Thyroid gland (tissue), 4 donors: ENCODE data around the gene PPP2CA. TPM values are rescaled to one million over a fixed set of nuclear protein-coding genes. Genes with fewer than 3 reads are reported as not detected.

Experiments used
- DNase-seq, 2 donors: peaks; one replicate each; pipeline ENCODE4 v3.0.0-alpha.2; 2019
- H3K27ac ChIP-seq, 3 donors: fragments of 200-600 bp; sonication (generic); 1 replicate in 2 of 3; 2 replicates in 1 of 3; pipeline ENCODE4 v1.5.1; 2016 to 2019; ENCODE audit warnings: mild to moderate bottlenecking in 1 of 3, moderate library complexity in 1 of 3
- H3K27me3 ChIP-seq: fragments of 200-600 bp; sonication (generic); one replicate; pipeline ENCODE4 v1.5.1; 2019
- H3K36me3 ChIP-seq, 2 donors: fragments of 200-600 bp; sonication (generic); one replicate each; pipeline ENCODE4 v1.5.1; 2016 to 2019
- H3K4me1 ChIP-seq, 2 donors: fragments of 200-600 bp; sonication (generic); one replicate each; pipeline ENCODE4 v1.5.1; 2017 to 2019
- H3K4me3 ChIP-seq, 3 donors: fragments of 200-600 bp; sonication (generic); replicated peaks in 1 of 3; 1 replicate in 2 of 3; 2 replicates in 1 of 3; pipeline ENCODE4 v1.5.1; 2016; ENCODE audit warnings: mild to moderate bottlenecking in 1 of 3
- H3K9me3 ChIP-seq: fragments of 200-600 bp; sonication (generic); one replicate; pipeline ENCODE4 v1.5.1; 2017
- POLR2A ChIP-seq, 2 donors: fragments of 450-650 bp; IDR thresholded peaks; one replicate each; pipeline ENCODE4 v1.6.1; 2017; ENCODE audit warnings: antibody characterized with exemption in 2 of 2, mild to moderate bottlenecking in 2 of 2, moderate library complexity in 1 of 2
- WGBS, 2 donors: methylation state at CpG; one replicate each; pipeline ENCODE4 v1.1.5; 2017; 5-methylcytosine and 5-hydroxymethylcytosine counted together
- intact Hi-C: fragments of 100-400 bp; cut with DNase I; formaldehyde crosslinking; loops from one replicate; pipeline ENCODE4 v1.15.1; 2023
- total RNA-seq, 4 donors: library from RNA; depleted of rRNA; stranded (reverse); fragments of >200 nt; gene quantifications; one replicate each; pipeline ENCODE4 v1.2.3, GENCODE V29; 2016
- TF ChIP-seq, protein P1 (sequence below), 6 experiments: fragments of 200-600 bp in 3 of 6; fragments of 450-650 bp in 3 of 6; sonication (generic) in 3 of 6; IDR thresholded peaks; one replicate each; pipeline ENCODE4 v1.5.1; 2016 to 2019; ENCODE audit warnings: antibody characterized with exemption in 6 of 6, mild to moderate bottlenecking in 2 of 6, inconsistent platforms in 1 of 6, moderate library complexity in 1 of 6

The PPP2CA gene
- total RNA-seq, 4 donors from 2014 or later = 78.2 to 220 (median 174) TPM

DNA sequence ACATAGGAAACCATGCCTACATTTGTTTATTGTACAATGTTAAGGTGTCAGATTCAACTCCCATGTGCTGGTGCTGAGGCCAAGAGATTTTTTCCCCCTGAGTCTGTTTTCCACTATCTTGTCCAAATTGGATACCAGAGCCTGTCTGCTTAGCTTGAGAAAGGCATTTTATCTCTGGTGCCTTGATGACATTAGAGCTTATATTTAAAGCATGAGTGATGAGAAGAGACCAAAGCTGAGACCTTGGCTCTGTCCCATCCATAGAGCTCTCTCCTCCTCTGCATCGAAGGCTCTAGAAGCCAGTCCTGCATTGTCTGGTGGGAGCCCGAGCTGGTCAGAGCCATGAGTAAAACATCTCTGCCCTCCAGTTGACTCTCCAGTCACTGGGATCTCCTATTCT, 10.4 kb upstream of the PPP2CA start:
- H3K4me3 ChIP-seq = no peak overlapping the region
- intact Hi-C loops = no loop called here
- H3K9me3 ChIP-seq = no peaks in the 10 kb centered on the region
- H3K36me3 ChIP-seq = no peaks in the 10 kb centered on the region
- no peak for DNase-seq
- H3K27me3 ChIP-seq = no peaks in the 10 kb centered on the region
- WGBS, 2 donors = 44 to 70% methylated on average over 2 of the region's 2 CpGs
- H3K4me1 ChIP-seq = peaks cover 0 to 11% of the 10 kb centered on the region in 2 donors
- no peak overlapping the region for H3K27ac ChIP-seq
- TF ChIP-seq POLR2A (IDR thresholded peaks at IDR 0.05) = no peak
- TF ChIP-seq, protein P1, sequence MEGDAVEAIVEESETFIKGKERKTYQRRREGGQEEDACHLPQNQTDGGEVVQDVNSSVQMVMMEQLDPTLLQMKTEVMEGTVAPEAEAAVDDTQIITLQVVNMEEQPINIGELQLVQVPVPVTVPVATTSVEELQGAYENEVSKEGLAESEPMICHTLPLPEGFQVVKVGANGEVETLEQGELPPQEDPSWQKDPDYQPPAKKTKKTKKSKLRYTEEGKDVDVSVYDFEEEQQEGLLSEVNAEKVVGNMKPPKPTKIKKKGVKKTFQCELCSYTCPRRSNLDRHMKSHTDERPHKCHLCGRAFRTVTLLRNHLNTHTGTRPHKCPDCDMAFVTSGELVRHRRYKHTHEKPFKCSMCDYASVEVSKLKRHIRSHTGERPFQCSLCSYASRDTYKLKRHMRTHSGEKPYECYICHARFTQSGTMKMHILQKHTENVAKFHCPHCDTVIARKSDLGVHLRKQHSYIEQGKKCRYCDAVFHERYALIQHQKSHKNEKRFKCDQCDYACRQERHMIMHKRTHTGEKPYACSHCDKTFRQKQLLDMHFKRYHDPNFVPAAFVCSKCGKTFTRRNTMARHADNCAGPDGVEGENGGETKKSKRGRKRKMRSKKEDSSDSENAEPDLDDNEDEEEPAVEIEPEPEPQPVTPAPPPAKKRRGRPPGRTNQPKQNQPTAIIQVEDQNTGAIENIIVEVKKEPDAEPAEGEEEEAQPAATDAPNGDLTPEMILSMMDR (IDR thresholded peaks at IDR 0.05) = no peak

DNA sequence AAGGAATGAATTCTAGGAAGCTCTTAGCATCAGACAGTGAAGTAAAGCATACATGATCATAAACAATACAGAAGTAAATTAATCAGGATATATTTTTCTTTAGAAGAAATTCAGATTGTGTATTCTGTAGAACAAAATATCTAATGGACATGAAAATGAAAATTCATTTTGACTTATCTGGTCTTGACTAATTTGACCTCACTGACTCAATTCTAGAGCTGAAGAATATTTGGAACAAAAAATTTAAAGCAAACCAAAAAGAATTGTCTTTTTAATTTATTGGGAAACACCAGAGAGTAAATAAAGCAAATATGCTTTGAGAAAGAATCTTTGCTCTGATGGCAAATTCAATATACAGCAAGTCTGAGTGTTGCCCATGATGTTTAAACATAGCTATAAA, 2.8 kb upstream of the PPP2CA start:
- no peaks in the 10 kb centered on the region for H3K36me3 ChIP-seq
- no peak overlapping the region for H3K4me3 ChIP-seq
- no peak overlapping the region for H3K27ac ChIP-seq
- no peak for TF ChIP-seq POLR2A (IDR thresholded peaks at IDR 0.05)
- TF ChIP-seq, protein P1 (IDR thresholded peaks at IDR 0.05) = no peak
- intact Hi-C loops = loop anchor here (5.0 kb wide), 1 partner anchor 51 kb away; the partner anchor contains the start of gene SKP1
- H3K27me3 ChIP-seq = no peaks in the 10 kb centered on the region
- no peaks in the 10 kb centered on the region for H3K9me3 ChIP-seq
- no peak for DNase-seq
- H3K4me1 ChIP-seq = peaks cover 7 to 14% of the 10 kb centered on the region in 2 donors

DNA sequence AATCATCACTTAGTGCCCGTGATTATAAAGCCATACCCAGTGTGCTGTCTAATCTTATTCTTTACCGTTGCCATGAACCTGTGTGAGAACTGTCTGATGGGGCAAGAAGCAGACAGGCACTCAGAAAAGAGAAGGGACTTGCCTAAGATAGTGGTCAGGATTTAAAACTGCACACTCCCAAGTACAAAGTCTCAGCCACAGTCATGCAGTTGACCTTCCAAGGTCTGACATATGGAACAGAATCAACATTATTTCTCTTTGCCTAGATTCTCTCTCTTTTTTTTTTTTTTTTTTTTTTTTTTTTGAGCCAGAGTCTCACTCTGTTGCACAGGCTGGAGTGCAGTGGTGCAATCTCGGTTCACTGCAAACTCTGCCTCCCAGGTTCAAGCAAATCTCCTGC, 1.9 kb upstream of the PPP2CA start:
- no peaks in the 10 kb centered on the region for H3K9me3 ChIP-seq
- H3K27me3 ChIP-seq = no peaks in the 10 kb centered on the region
- no peak for TF ChIP-seq POLR2A (IDR thresholded peaks at IDR 0.05)
- TF ChIP-seq, protein P1 (IDR thresholded peaks at IDR 0.05) = no peak
- H3K27ac ChIP-seq = no peak overlapping the region
- no peaks in the 10 kb centered on the region for H3K36me3 ChIP-seq
- no peak overlapping the region for H3K4me3 ChIP-seq
- 91 to 94% methylated on average over 3 of the region's 3 CpGs for WGBS, 2 donors
- H3K4me1 ChIP-seq = peaks cover 15 to 21% of the 10 kb centered on the region in 2 donors
- DNase-seq = no peak
- intact Hi-C loops = loop anchor here (5.0 kb wide), 1 partner anchor 50 kb away; the partner anchor contains the start of gene SKP1

DNA sequence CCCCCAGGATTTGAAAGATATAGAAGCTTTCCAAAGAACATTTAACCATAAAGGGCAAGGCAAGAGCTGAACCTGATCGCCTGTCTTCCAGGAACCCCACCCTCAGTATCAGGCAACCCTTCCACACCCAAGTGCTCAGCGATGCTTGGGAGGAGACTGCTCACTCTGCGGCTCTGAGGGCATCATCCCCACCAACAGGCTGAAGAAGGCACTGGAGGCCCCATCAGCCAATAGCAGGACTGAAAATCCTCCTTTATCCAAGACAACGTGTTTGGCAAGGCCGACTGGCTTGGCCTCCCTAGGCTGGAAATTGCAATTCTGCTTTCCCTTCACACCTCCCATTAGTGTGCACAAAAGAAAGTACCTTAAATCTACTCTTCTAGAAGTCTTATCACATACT, 1.4 kb upstream of the PPP2CA start:
- Histone ChIP-seq H3K9me3 (no peaks in the 10 kb centered on the region), H3K27ac (peak overlapping the region in 2 of 3 donors; percentile 98 to 100), H3K4me1 (peaks cover 20 to 26% of the 10 kb centered on the region in 2 donors), H3K4me3 (peak overlapping the region in 1 of 3 donors; percentile 100), H3K36me3 (no peaks in the 10 kb centered on the region), H3K27me3 (no peaks in the 10 kb centered on the region)
- intact Hi-C loops = loop anchor here (5.0 kb wide), 1 partner anchor 50 kb away; the partner anchor contains the start of gene SKP1
- TF ChIP-seq, protein P1 (IDR thresholded peaks at IDR 0.05) = peak in 1 of 6 experiments; percentile 7
- no peak for TF ChIP-seq POLR2A (IDR thresholded peaks at IDR 0.05)
- 46% methylated on average over 5 of the region's 5 CpGs for WGBS, 2 donors
- DNase-seq = peak; percentile 23 to 24

- intact Hi-C loops = loop anchor here (5.0 kb wide), 1 partner anchor 49 kb away; the partner anchor contains the start of gene SKP1
- TF ChIP-seq, protein P1 (IDR thresholded peaks at IDR 0.05) = peak in 1 of 6 experiments; percentile 13
- TF ChIP-seq POLR2A (IDR thresholded peaks at IDR 0.05) = peak in 1 of 2 donors; percentile 1
- Histone ChIP-seq H3K9me3 (no peaks in the 10 kb centered on the region), H3K4me1 (peaks cover 27 to 33% of the 10 kb centered on the region in 2 donors), H3K36me3 (no peaks in the 10 kb centered on the region), H3K4me3 (peak overlapping the region; percentile 7 to 100 (median 68)), H3K27ac (peak overlapping the region; percentile 98 to 100 (median 100)), H3K27me3 (no peaks in the 10 kb centered on the region)
- DNase-seq = peak in 1 of 2 donors; percentile 86
- 7 to 22% methylated on average over 13 to 41 of the region's 51 CpGs for WGBS, 2 donors
Observed at GRCh38 chr5:134226441-134227192, 744 bp upstream of the PPP2CA start.
